ENCODE results near the gene CEP70. TPM values are rescaled to one million over a fixed set of nuclear protein-coding genes. Genes with fewer than 3 reads are reported as not detected.

The CEP70 gene
- total and polyA plus RNA-seq, 2 donors (not counting 1 experiment from before 2014, with no cell fraction given), result 1.00 to 9.6 TPM

- Histone ChIP-seq H3K4me1 (ENCODE audit: control insufficient read depth in 2 of 2, insufficient read depth in 2 of 2, low read length in 2 of 2) (peaks cover 5 to 10% of the 10 kb centered on the region in 2 donors), H3K27ac (ENCODE audit: low read length in 2 of 2) (peak overlapping the region; percentile 68 to 71), H4K20me1 (ENCODE audit: control insufficient read depth, insufficient read depth, low read length, poor library complexity, severe bottlenecking) (no peaks in the 10 kb centered on the region), H3K27me3 (replicated peaks in 1 of 4; ENCODE audit: control extremely low read depth in 1 of 4, control insufficient read depth in 3 of 4, insufficient read depth in 4 of 4, low read length in 3 of 4) (no peaks in the 10 kb centered on the region), H3K9me3 (ENCODE audit: control extremely low read depth in 1 of 3, control insufficient read depth in 2 of 3, insufficient read depth in 1 of 3, low read length in 2 of 3) (peaks cover 0 to 3% (median 3%) of the 10 kb centered on the region in 3 donors), H3K79me2 (ENCODE audit: control insufficient read depth, insufficient read depth, low read length) (no peaks in the 10 kb centered on the region), H3K4me2 (replicated peaks; ENCODE audit: low read depth, low read length, poor library complexity, severe bottlenecking) (peak overlapping the region; percentile 90), H3K36me3 (replicated peaks in 1 of 2; ENCODE audit: control extremely low read depth in 1 of 2, control insufficient read depth in 1 of 2, extremely low read depth in 1 of 2, insufficient read depth in 2 of 2, low read length in 1 of 2) (no peaks in the 10 kb centered on the region), H3K9ac (ENCODE audit: low read length) (peak overlapping the region; percentile 76), H3K4me3 (ENCODE audit: control extremely low read depth in 1 of 5, extremely low read depth in 1 of 5, insufficient read depth in 1 of 5, low read depth in 2 of 5, low read length in 4 of 5) (peak overlapping the region; percentile 69 to 93 (median 80)), H2AFZ (ENCODE audit: insufficient read depth, low read depth, low read length, poor library complexity, severe bottlenecking) (peak overlapping the region; percentile 98)
- 2% methylated on average over 10 of the region's 22 CpGs for WGBS (ENCODE audit: insufficient coverage)
- intact Hi-C loops (cut with micrococcal nuclease), result loop anchor here (1.0 to 10.0 kb wide), 6 partner anchors 15 to 1729 kb away; partner anchors contain the start of genes ARMC8, NCK1 and PIK3CB
- DNase-seq (no peak), ATAC-seq (ENCODE audit: low read depth) (no peak)
- H3K9me3 Mint-ChIP-seq (ENCODE audit: insufficient read depth), result peaks cover 2% of the 10 kb centered on the region
- peaks cover 7% of the 10 kb centered on the region for H3K4me1 Mint-ChIP-seq
- H3K27me3 Mint-ChIP-seq, result no peaks in the 10 kb centered on the region
- ChIA-PET CTCF (interaction anchor here (0.6 to 13.4 kb wide), 12 partner anchors 10 to 860 kb away, joined by 3 to 461 read pairs (median 10); partner anchors contain the start of gene FAIM), POLR2A (interaction anchor here (2.0 to 2.5 kb wide), 2 partner anchors 15 to 322 kb away, joined by 18 to 19 read pairs; partner anchors contain the start of gene FAIM)
- peak overlapping the region; percentile 85 for H3K27ac Mint-ChIP-seq
- no peak for TF ChIP-seq CTCF (IDR thresholded peaks at IDR 0.05)
- TF ChIP-seq EZH2 (IDR thresholded peaks at IDR 0.05; ENCODE audit: borderline replicate concordance, insufficient read depth, low read depth, low read length, poor library complexity, severe bottlenecking), result no peak
- H3K4me3 Mint-ChIP-seq, result peak overlapping the region; percentile 91
These were observed 441 bp downstream of the CEP70 start for GRCh38 chr3:138593488-138594149.

- H3K9ac ChIP-seq (ENCODE audit: low read length), result no peak overlapping the region
- H3K27ac Mint-ChIP-seq, result no peak overlapping the region
- H3K79me2 ChIP-seq (ENCODE audit: control insufficient read depth, insufficient read depth, low read length), result no peaks in the 10 kb centered on the region
- H2AFZ ChIP-seq (ENCODE audit: insufficient read depth, low read depth, low read length, poor library complexity, severe bottlenecking), result no peak overlapping the region
- intact Hi-C loops (cut with micrococcal nuclease), result loop anchor here (10.0 kb wide), 1 partner anchor 1727 kb away; the partner anchor contains the start of gene NCK1
- peaks cover 7% of the 10 kb centered on the region for H3K4me1 Mint-ChIP-seq
- POLR2A ChIA-PET, result no interaction called here
- no peak overlapping the region for H3K4me3 Mint-ChIP-seq
- no CpG with 5 or more reads among the region's 1 CpG for WGBS (ENCODE audit: insufficient coverage)
- no peaks in the 10 kb centered on the region for H4K20me1 ChIP-seq (ENCODE audit: control insufficient read depth, insufficient read depth, low read length, poor library complexity, severe bottlenecking)
- ATAC-seq (ENCODE audit: low read depth), result no peak
- no peak for DNase-seq
- H3K27ac ChIP-seq (ENCODE audit: low read length in 2 of 2), result no peak overlapping the region
- H3K27me3 ChIP-seq (replicated peaks in 1 of 4; ENCODE audit: control extremely low read depth in 1 of 4, control insufficient read depth in 3 of 4, insufficient read depth in 4 of 4, low read length in 3 of 4), result no peaks in the 10 kb centered on the region
- TF ChIP-seq EZH2 (IDR thresholded peaks at IDR 0.05; ENCODE audit: borderline replicate concordance, insufficient read depth, low read depth, low read length, poor library complexity, severe bottlenecking) (no peak), CTCF (IDR thresholded peaks at IDR 0.05) (no peak)
- H3K9me3 ChIP-seq (ENCODE audit: control extremely low read depth in 1 of 3, control insufficient read depth in 2 of 3, insufficient read depth in 1 of 3, low read length in 2 of 3), result no peaks in the 10 kb centered on the region
- H3K36me3 ChIP-seq (replicated peaks in 1 of 2; ENCODE audit: control extremely low read depth in 1 of 2, control insufficient read depth in 1 of 2, extremely low read depth in 1 of 2, insufficient read depth in 2 of 2, low read length in 1 of 2), result no peaks in the 10 kb centered on the region
- H3K4me2 ChIP-seq (replicated peaks; ENCODE audit: low read depth, low read length, poor library complexity, severe bottlenecking), result no peak overlapping the region
- CTCF ChIA-PET, result interaction anchor here (5.8 to 13.4 kb wide), 2 partner anchors 326 to 344 kb away, joined by 33 to 461 read pairs; no protein-coding TSS in a partner anchor
- peaks cover 5 to 10% of the 10 kb centered on the region in 2 donors for H3K4me1 ChIP-seq (ENCODE audit: control insufficient read depth in 2 of 2, insufficient read depth in 2 of 2, low read length in 2 of 2)
- H3K27me3 Mint-ChIP-seq, result no peaks in the 10 kb centered on the region
- no peaks in the 10 kb centered on the region for H3K9me3 Mint-ChIP-seq (ENCODE audit: insufficient read depth)
- H3K4me3 ChIP-seq (ENCODE audit: control extremely low read depth in 1 of 5, extremely low read depth in 1 of 5, insufficient read depth in 1 of 5, low read depth in 2 of 5, low read length in 4 of 5), result no peak overlapping the region
These were observed 2.7 kb downstream of the CEP70 start for GRCh38 chr3:138591392-138591791.

Measured in B cell (primary cell).